ENCODE results near the gene CENPN.

- TF ChIP-seq CTCF (IDR thresholded peaks at IDR 0.05) (no peak), ZFX (IDR thresholded peaks at IDR 0.05; ENCODE audit: borderline replicate concordance) (no peak)
Measured at GRCh38 chr16:81026429-81026828, 19.4 kb downstream of the CENPN start.

Measured in 22Rv1 (cell line).